HT-29 (cell line): ENCODE results near the gene BTNL9. TPM values are rescaled to one million over a fixed set of nuclear protein-coding genes. Genes with fewer than 3 reads are reported as not detected.
"Not testable (repeated sequence)": the region's sequence is repeated elsewhere in the genome, so short reads cannot be mapped to it uniquely, and the experiment has no call there.

Source experiments
- DNase-seq: peaks from one replicate; pipeline ENCODE4 v3.0.0-alpha.2; 2015; ENCODE audit warnings: low spot score
- small RNA-seq: library from RNA; depleted of rRNA; stranded (forward); fragments of <200 nt; gene quantifications from one replicate; pipeline ENCODE3, GENCODE V24; 2014
- total RNA-seq: library from RNA; depleted of rRNA; stranded (reverse); fragments of >200 nt; shearing (Covaris generic); gene quantifications from 2 replicates; pipeline ENCODE4 v1.2.3, GENCODE V29; 2014; rRNA removed

The BTNL9 gene
- total RNA-seq, 1 experiment from 2014 or later, result 32.4 TPM

GRCh38 chr5:181099602-181100086, 59.6 kb downstream of the BTNL9 start:
- DNase-seq, result no peak

DNA sequence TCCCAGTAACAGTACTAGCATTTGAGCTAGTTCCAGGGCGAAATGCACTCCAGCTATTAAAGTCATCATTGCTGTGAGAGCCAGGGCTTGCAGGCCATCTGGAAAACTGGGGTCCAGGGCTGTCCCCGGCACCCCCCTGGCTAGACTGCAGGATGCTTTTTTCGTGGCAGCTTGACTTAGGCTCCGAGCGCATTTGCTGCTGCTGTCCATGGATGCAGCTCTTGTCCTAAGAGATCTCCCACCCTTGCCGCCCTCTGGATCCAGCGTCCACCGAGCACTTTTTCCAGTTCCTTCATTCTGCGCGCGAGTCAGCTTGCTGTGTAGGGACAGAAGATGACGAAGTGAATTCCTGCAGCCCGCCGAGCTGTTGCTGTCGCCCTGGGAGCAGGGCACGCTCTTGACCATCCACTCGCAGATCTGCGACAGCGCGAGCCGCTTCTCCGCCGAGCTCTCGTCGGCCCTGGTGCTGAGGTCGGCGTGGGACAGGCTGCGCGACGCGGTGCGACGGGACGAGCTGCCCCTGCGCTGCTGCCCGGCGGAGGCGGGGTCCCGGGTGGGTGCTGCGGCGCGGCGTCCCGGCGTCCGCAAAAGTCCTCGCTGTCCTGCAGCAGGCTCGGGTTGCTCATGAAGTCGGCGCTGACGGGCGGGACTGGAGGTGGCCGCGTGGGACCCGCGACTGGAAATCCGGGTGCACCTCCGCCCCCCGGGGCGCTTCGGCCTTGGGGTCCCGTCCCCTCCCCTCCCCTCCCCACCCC, 60.2 kb downstream of the BTNL9 start:
- no peak for DNase-seq

GRCh38 chr5:181101030-181101641, 61.1 kb downstream of the BTNL9 start:
- DNase-seq, result not testable (repeated sequence)

DNA sequence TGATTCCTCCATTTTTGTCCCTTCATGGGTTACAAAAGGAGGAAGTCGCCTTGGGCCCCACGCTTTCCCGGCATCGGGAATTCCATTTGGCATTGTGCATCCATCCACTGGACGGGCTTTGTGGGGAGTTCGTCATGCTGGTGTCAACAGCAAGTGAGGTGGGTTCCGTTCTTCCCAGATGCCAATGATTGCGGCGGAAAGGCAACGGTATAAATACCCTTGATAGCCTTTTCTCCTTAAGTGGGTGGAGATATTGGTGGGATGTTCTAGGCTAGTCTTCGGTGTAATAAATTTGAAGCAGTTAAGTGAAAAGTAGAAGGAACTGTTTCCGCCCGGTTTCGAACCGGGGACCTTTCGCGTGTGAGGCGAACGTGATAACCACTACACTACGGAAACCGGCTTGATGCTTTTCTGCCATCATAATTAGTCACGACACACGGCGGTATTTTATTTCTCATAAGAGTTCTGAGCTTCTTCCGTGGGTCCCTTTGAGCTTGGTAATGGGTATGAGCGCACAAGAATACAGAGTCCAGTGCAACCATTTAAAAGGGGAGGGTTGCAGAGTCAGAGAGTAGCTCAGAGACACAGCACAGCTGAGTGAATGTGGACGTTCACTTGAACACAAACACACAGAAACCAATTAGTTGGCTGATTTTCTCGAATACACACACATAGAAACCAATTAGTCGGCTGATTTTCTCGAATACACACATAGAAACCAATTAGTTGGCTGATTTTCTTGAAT, 62.0 kb downstream of the BTNL9 start:
- DNase-seq, result not testable (repeated sequence)

DNA sequence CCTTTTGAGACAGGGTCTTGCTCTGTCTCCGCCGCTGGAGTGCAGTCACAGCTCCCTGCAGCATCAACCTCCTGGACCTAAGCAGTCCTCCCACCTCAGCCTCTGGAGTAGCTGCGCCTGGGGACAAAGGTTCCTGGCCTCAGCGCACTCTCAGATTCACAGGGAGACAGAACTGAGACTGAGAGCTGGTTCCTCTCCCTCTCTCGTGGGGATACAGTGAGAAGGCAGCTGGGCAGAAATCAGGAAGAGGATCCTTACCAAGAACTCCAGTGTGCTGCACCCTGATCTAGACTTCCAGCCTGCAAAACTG, 64.1 kb downstream of the BTNL9 start:
- not testable (repeated sequence) for DNase-seq

GRCh38 chr5:181104606-181105390, 64.7 kb downstream of the BTNL9 start:
- DNase-seq, result peak; percentile 23

- no peak for DNase-seq
Measured at GRCh38 chr5:181105391-181106025, 65.4 kb downstream of the BTNL9 start.

- DNase-seq, result no peak
Measured at GRCh38 chr5:181107699-181108098, 67.6 kb downstream of the BTNL9 start.

- DNase-seq, result no peak
Measured at GRCh38 chr5:181108578-181109165, 68.6 kb downstream of the BTNL9 start.

DNA sequence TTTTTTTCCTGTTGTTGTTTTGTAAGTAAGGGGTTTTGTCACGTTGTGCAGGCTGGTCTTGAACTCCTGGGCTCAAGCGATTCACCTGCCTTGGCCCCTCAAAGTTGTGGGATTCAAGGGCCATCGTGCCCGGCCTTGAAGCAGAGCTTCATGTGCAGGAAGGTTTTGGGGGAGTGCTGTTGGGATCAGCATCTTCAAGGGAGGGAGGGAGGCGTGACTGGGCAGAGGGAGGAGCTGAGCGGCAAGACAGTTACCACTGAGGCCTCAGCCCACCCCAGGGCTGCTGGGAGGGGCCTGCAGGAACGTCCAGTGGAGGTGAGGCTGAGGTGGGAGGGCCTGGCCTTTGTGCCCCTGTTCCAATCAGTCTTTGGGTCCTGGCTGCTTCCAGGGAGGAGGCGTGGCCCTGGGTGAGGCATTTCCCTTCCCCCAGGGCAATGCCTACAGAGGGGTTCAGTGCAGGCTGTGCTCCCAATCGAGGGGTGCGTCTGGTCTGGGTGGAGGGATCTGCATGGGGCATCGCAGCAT, 69.5 kb downstream of the BTNL9 start:
- no peak for DNase-seq

DNA sequence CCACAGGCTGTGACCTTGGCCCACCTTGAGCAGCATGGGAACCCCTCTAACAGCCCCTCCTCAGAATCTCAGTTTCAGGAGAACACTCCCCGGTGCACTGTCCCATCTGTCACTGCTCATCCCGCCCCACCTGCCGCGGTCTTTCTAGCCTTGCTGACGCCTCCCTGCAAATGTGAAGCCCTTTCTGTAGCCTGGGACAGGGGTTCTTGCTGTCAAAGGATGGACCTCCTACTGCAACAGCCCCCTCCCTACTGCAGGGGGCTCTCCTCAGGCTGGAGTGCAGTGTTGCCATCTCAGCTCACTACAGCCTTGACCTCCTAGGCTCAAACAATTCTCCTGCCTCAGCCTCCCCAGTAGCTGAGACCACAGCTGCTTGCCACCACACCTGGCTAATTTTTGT, 70.9 kb downstream of the BTNL9 start:
- DNase-seq, result no peak

Small RNA genes lying within 50 kb of the gene (small RNA-seq; reads per million reads assigned to genes)
- gene MIR8089 (not detected), gene RNU6-1036P (not detected)

Other genes starting within 250 kb of the BTNL9 start
- 96.1 and 102 TPM in 2 replicates for gene MGAT1, start 237.5 kb upstream of the BTNL9 start, total RNA-seq
- gene ZFP62, start 179.0 kb upstream of the BTNL9 start, total RNA-seq, result 9.9 and 15.9 TPM in 2 replicates
- 0.13 and 1.0 TPM in 2 replicates for gene BTNL8, start 141.1 kb upstream of the BTNL9 start, total RNA-seq
- not detected in 2 replicates for gene BTNL3, start 51.4 kb upstream of the BTNL9 start, total RNA-seq
- gene OR2V1, start 90.9 kb downstream of the BTNL9 start, total RNA-seq, result not detected in 2 replicates
- gene OR2V2, start 107.3 kb downstream of the BTNL9 start, total RNA-seq, result not detected in 2 replicates
- gene TRIM7, start 164.9 kb downstream of the BTNL9 start, total RNA-seq, result 2.9 and 5.5 TPM in 2 replicates
- gene TRIM41, start 183.0 kb downstream of the BTNL9 start, total RNA-seq, result 29.9 and 37.9 TPM in 2 replicates
- gene RACK1, start 203.6 kb downstream of the BTNL9 start, total RNA-seq, result 4,450 and 4,738 TPM in 2 replicates
- 4.0 and 4.8 TPM in 2 replicates for gene TRIM52, start 220.9 kb downstream of the BTNL9 start, total RNA-seq